Activated CD8-positive, alpha-beta memory T cell treated with anti-CD3 and anti-CD28 coated beads, Interleukin-2, amount 50 U/mL, for 24 hours (primary cell): ENCODE results near the gene CFD.
"Not testable (repeated sequence)": the region's sequence is repeated elsewhere in the genome, so short reads cannot be mapped to it uniquely, and the experiment has no call there.

Source experiments
- DNase-seq: peaks from one replicate; pipeline ENCODE4 v3.0.0-alpha.2; 2020; ENCODE audit errors: extremely low read depth

Gene CFD

DNA sequence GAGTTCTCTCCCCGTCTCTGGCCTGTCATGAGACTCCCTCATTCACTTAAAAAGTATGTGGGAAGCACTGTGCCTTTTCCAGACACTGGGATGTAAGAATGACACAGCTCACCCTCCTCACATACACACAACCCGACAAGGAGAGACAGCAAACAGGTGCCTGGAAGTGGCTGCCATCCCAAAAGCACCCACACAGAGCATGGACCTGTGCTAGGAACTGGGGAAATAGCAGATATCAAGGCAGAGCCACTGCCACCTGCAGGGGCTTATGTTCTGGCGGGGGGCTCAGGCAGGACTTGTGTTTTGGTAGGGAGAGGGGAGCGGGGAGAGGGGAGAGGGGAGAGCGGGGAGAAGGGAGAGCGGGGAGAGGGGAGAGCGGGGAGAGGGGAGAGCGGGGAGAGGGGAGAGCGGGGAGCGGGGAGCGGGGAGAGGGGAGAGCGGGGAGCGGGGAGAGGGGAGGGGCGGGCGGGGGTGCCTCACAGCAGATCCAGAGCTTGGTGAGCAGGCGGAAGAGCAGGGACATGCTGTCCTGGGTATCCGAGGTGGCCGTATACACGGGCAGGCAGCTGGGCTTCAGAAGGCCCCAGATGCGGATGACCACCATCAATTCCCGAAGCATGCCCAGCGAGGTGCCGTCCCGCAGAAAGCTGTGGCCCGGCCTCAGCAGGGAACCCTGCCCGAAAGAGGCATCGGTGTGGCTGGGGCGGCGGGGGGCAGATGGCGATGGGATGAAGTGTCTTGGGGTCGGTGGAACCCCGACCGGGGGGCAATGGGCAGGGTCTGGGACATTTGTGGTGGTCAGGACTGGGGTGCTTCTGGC is 12.2 kb downstream of the CFD start:
- DNase-seq, result no peak

DNA sequence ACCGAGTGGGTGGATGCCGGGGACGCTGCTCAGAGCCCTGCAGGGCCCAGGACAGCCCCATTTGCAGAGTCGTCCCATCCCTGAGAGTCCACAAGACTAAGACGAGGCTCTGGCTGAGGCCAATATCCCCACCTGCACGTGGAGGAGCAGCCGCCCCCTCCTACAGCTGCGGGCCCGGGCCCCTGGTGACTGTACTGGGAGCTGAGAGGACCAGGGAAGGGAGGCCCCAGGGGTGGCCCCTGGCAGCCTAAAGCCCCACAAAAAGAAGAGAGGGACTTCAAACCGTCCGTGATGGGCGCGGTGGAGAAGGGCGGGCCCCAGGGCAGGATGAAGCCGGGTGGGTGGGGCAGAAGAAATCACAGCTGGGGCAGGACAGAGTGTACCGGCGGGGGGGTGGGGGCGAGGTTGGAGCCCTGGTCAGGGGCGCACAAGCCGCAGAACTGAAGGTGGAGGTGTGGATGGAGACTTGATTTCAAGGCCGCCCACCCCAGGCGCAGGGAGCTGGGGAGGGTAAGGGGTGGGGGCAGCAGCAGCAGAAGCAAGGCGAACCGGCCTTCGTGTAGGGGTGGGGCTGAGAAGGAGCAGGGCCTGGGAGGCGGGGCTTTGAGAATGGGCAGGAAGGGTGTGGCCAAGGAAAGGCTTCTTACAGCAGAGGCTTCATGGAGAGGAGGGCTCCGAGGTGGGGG is 12.9 kb downstream of the CFD start:
- peak; percentile 57 for DNase-seq

DNA sequence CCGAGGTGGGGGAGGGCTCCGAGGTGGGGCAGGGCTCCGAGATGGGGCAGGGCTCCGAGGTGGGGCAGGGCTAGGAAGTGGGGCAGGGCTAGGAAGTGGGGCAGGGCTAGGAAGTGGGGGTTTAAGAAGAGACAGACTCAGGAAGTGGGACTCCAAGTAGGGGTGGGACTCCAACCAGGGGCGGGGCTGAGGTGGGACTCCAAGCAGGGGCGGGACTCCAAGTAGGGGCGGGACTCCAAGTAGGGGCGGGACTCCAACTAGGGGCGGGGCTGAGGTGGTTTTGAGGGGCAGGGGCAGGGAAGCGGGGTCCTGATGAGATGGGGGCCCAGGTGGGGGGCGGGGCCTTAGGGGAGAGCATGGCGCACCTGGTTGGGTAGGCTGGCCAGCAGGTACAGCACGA is 13.6 kb downstream of the CFD start:
- no peak for DNase-seq

DNA sequence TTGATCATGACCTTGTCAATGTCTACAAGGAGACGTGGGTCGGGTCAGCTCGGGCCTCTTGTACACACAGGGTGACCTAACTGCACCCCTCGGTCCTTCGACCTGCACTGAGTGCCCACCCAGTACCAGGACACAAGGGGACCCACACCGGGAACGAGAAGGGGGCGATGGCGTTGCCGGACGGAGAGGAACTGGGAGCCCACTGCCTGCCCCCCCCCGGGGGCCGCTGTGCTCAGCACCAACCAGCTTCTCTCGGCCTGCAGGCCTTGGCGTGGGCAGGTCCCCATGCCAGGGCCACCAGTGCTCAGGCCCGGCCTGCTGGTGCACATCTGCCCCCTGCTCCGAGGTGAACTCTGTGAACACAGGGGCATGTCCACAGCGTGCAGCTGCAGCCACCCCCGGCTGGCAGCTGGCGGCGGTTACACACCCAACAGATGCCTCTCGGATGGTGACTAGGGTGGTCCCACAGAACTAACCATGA is 14.1 kb downstream of the CFD start:
- DNase-seq, result no peak

DNA sequence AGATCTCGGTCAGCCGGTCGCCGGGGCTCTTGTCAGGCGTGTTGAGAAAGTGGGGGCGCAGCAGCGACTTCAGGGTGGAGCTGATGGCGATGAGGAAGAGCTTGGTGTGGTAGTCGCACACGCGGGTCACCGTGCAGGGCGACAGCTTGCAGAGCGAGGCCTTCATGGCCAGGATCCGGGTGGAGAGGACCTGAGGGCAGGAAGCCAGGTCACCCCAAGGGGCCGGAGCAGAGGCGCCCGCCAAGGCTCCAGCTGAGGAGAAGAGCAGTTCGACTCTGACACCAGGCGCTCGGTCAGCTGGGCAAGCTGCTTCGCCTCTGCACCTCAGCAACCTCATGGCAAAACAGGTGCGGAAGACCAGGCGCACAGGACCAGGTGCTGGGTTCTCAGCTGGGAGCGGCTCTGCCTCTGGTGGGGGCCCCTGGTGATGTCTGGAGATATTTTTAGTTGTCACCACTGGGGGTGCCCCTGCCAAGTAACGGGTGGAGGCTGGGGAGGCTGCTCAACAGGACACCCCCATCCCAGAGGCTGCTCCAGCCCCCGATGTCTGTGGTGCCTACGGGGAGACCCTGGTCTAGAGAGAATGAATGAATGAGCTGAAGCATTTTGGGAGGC is 15.9 kb downstream of the CFD start:
- no peak for DNase-seq

DNA sequence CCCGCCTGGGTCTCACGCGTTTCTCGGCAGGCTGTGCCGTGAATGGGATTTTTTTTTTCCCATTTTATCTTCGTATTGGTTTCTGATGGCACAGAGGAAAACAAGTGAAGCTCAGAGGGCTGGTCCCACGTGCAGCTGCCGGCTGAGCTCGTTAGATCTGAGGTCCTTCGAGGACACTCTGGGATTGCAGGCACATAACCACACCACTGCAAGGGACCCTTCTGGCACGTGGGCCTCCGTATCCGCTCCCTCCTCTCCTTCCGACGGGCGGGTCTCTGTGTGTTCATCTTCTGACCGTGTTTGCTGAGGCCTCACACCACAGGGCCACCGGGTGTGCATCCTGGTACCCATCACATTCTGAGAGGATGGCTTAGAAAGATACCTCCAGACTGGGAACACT is 16.6 kb downstream of the CFD start:
- DNase-seq, result no peak

DNA sequence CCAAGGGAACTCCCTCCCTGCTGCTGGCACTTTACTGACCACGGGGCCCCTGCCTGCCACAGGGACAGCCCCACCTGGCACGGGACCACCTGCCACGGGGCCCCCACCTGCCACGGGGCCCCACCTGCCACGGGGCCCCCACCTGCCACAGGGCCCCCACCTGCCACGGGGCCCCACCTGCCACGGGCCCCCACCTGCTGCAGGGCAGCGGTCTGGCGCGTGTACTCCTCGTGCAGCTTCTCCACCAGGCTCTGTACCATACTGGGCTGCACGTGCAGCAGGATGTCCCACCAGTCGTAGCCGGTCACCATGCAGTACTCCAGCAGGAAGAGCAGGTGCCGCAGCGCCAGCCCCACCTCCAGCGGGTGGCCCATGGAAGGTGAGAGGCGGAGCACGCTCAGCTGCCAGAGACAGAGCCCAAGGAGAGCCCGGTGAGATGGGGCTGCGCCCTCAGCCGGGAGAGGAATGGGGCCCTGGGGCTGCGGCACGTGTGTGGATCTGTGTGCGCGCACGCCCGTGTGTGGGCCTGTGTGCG is 17.4 kb downstream of the CFD start:
- no peak for DNase-seq

DNA sequence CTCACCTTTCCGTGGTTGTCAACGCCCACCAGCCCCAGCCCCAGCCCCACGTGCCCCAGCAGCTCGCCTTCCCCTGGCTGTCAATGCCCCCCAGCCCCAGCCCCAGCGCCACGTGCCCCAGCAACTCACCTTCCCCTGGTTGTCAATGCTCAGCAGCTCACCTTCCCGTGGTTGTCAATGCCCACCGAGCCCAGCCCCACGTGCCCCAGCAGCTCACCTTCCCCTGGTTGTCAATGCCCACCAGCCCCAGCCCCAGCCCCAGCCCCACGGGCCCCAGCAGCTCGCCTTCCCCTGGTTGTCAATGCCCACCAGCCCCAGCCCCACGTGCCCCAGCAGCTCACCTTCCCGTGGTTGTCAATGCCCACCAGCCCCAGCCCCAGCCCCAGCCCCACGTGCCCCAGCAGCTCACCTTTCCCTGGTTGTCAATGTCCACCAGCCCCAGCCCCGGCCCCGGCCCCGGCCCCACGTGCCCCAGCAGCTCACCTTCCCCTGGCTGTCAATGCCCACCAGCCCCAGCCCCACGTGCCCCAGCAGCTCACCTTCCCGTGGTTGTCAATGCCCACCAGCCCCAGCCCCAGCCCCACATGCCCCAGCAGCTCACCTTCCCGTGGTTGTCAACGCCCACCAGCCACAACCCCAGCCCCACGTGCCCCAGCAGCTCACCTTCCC is 18.7 kb downstream of the CFD start:
- not testable (repeated sequence) for DNase-seq

DNA sequence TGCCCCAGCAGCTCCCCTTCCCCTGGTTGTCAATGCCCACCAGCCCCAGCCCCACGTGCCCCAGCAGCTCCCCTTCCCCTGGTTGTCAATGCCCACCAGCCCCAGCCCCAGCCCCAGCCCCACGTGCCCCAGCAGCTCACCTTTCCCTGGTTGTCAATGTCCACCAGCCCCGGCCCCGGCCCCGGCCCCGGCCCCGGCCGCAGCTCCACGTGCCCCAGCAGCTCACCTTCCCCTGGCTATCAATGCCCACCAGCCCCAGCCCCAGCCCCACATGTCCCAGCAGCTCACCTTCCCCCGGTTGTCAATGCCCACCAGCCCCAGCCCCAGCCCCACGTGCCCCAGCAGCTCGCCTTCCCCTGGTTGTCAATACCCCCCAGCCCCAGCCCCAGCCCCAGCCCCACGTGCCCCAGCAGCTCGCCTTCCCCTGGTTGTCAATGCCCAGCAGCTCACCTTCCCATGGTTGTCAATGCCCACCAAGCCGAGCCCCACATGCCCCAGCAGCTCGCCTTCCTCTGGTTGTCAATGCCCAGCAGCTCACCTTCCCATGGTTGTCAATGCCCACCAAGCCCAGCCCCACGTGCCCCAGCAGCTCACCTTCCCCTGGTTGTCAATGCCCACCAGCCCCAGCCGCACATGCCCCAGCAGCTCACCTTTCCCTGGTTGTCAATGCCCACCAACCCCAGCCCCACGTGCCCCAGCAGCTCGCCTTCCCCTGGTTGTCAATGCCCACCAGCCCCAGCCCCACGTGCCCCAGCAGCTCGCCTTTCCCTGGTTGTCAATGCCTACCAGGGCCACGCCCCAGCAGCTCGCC is 19.5 kb downstream of the CFD start:
- not testable (repeated sequence) for DNase-seq

DNA sequence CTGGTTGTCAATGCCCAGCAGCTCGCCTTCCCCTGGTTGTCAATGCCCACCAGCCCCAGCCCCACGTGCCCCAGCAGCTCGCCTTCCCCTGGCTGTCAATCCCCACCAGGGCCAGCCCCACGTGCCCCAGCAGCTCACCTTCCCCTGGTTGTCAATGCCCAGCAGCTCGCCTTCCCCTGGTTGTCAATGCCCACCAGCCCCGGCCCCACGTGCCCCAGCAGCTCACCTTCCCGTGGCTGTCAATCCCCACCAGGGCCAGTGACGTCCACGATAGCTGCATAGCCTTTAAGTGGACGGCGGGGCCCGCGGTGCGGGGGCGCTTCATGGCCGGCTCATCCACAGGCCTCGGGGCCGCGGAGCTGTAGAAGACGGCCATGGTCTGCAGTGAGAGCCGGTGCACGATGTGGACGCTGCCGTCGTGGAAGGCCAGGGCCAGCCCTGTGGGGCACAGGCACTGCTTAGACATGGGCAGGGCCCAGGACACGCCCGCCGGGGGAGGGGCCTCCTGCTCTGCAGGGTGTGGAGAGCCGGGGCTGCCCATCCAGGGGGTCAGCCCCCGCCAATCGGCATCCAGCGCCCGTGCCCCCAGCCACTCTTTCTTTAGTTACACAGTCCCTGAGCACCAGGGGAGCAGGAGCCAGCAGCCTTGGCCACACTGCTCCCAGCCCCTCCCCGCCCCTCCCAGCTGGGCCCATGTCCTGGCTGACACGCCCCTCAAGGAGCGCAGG is 20.4 kb downstream of the CFD start:
- no peak for DNase-seq

DNA sequence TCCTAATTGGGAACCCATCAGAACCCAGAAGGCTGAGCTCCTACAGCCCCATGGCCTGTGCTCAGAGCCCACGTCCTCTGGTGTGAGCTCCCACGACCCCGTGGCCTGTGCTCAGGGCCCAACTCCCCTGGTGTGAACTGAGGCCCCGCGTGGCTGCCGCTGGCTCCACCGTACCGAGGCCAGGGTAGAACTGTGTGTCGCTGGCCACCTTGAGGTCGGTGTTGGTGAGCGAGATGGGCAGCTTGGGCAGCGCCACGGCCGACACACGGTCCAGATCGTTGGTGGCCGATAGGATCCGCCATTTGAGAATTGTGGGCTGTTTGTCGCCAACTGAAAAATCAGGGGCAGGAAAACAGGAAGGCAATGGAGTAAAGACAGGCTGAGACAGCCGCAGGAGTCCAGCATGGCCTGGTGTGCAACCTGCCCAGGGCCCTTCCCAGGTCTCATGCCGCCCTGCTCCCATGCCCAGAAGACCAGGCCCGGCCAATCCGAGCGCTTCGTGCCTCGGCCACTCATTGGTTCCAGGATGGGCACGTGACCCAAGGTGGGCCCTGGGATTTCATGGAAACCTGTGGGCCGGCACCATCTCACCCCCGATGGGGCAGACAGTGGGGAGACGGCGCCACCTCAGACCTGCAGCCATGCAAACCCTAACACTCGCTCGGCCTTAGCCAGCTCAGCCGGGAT is 22.1 kb downstream of the CFD start:
- no peak for DNase-seq

DNA sequence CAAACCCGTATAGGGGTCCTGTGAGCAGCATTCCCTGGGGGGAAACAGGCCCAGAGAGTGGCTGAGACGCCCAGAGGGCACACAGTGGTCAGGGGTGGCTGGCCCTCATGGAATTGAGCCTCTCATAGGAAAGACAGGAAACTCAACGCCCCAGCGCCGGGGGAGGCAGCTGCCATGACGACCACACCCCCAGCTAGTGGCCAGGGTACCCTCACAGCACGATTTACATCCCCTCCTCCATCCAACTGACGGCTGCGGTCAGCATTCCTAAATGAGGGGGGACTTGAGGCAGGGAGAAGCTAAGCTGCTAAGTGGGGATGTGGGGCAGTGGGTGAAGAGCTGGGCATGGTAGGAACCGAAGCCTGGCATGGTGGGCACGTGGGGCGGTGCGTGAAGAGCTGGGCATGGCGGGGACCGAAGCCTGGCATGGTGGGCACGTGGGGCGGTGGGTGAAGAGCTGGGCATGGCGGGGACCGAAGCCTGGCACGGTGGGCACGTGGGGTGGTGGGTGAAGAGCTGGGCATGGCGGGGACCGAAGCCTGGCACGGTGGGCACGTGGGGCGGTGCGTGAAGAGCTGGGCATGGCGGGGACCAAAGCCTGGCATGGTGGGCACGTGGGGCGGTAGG is 23.5 kb downstream of the CFD start:
- DNase-seq, result no peak

DNA sequence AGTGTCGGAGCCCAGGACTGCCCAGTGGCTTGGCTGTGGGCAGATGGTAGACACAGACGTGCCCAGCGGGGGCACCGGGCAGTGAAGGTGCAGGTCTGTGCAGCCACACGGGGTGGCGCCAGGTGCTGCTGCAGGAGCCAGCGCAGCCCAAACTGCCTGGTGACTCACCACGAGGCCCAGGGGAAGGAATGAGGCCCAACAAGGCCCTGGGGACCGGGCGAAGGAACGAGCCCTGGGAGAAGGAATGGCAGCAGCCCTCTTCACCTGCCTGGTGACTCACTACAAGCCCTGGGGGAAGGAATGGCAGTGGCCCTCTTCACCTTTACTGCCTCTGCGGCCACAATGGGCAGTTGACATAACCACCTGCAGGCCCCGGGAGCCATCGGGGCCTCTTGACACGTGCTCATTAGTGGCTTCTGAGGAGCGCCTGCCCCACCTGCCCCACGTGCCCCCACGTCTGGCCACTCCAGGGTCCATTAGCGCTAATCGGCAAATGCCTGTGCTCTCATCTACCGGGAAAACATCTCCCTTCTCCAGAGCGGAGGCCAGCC is 24.3 kb downstream of the CFD start:
- DNase-seq, result no peak

DNA sequence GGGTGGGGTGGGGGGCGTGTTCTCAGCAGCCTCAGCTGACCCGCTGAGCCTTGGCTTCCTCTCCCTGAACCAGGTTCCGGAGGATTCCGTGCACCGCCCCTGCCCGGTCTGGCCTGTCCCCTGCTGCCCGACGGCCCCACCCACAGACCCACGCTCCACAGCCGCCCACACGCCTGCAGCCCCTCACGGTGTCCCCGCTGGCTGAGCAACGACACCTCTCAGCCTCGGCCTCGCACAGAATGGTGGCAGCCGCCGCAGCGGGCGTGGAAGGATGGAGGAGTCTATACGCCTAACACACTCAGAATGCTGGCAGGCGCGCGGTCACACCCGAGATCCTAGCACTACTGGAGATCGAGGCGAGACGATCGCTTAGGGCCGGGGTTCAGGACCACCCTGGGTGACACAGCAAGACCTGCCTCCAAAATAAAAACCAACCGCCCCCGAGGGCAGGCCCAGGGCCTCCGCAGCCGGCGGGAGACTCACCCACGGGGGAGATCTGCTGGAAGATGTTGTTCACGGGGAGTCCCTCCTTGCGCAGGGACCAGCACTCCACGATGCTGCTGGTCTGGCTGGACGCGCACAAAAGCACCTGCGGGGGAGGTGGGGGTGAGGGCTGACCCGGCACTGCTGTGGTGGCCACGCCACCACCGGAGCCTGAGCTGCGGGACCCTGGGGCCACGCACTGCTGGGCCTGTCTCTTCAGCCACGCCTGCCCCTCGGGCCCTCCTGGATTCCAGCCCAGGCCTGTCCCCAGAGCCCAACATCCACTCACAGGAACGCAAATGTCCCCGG is 25.2 kb downstream of the CFD start:
- no peak for DNase-seq

DNA sequence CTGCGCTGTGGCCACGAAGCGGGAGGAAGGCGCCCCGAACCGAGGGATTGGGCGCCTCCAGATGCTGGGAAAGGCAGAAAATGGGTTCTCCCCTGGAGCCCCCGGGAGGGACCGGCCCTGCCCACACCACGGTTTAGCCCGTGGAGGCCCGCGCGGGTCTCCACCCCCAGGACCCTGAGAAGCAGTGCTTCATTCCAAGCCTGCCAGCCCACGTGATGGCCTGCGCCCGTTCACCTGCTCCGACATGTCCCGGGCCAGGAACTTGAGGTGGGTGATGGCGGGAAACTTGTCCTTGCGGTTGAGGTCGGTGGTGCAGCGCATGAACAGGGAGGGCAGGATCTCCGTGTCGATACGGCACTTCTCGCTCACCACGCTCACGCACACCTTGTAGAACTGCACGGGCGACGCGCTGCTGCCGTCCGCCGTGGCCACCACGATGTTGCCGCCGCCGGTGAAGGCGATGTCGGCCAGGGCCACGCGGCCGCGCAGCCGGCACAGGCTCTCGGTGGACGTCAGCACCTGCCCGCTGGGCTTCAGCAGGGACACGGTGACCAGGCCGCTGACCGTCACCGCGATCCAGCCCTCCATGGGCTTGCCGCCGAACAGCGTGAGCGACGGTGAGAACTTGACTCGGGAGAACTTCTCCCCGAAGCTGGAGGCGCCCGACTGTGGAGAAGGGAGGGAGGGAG is 26.2 kb downstream of the CFD start:
- DNase-seq, result no peak

DNA sequence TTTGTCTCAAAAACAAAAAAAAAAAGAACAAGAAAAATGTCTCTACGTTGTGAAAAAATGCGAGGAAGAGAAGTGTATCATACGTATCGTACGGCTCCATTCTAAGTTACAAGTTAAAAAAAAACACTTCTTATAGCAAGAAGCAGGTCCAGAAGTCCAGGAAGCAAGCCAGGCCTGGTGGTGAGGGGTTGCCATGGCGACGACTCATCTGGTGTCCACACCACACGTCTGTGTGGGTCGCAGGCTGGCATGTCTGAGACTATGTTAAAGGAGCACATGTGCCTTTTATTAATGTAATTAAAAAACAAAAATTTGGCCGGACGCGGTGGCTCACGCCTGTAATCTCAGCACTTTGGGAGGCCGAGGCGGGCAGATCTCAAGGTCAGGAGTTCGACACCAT is 27.6 kb downstream of the CFD start:
- DNase-seq, result no peak

DNA sequence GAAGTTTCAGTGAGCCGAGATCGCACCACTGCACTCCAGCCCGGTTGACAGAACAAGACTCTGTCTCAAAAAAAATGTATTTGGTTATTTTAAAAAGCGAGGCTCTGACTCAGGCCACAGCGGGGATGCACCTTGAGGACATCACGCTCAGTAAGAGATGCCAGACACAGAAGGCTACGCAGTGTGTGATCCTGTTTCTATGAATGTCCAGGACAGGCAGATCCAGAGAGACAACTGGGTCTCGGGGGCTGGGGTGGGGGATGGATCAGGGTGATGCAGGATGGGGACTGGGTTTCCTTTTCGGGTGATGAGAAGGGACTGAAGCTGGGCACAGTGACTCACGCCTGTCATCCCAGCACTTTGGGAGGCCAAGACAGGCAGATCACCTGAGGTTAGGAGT is 28.1 kb downstream of the CFD start:
- DNase-seq, result no peak
